GM23338 (cell line): ENCODE measurements around the gene DHX8. TPM values are rescaled to one million over a fixed set of nuclear protein-coding genes. Genes with fewer than 3 reads are reported as not detected.

Experiments used
- ATAC-seq: fragments of 200-7000 bp; cut with Tn5 transposase; 3 replicates; pipeline ENCODE4 v1.9.1; 2020
- DNase-seq: peaks from one replicate; pipeline ENCODE4 v3.0.0-alpha.2; 2015; ENCODE audit warnings: low spot score
- H2AFZ ChIP-seq: fragments of 200-600 bp; sonication (generic); 2 replicates; pipeline ENCODE4 v1.8.0; 2016; ENCODE audit warnings: antibody characterized with exemption, mild to moderate bottlenecking, moderate library complexity
- H3F3A ChIP-seq: fragments of 200-600 bp; sonication (generic); replicated peaks from 2 replicates; pipeline ENCODE4 v1.8.0; 2017; ENCODE audit warnings: antibody characterized with exemption, mixed run types, low read depth
- H3K27ac ChIP-seq: fragments of 200-600 bp; sonication (generic); 2 replicates; pipeline ENCODE4 v1.6.1; 2016; ENCODE audit warnings: low read depth
- H3K27me3 ChIP-seq: fragments of 200-600 bp; sonication (generic); 2 replicates; pipeline ENCODE4 v1.8.0; 2016; ENCODE audit warnings: mild to moderate bottlenecking, mixed run types, moderate library complexity; ENCODE audit not compliant: insufficient read depth
- H3K36me3 ChIP-seq: fragments of 200-600 bp; sonication (generic); 2 replicates; pipeline ENCODE4 v1.8.0; 2016; ENCODE audit warnings: mild to moderate bottlenecking; ENCODE audit not compliant: insufficient read depth
- H3K4me1 ChIP-seq: fragments of 200-600 bp; sonication (generic); 2 replicates; pipeline ENCODE4 v1.8.0; 2016; ENCODE audit warnings: mild to moderate bottlenecking, moderate library complexity; ENCODE audit not compliant: insufficient read depth
- H3K4me2 ChIP-seq: fragments of 200-600 bp; sonication (generic); 2 replicates; pipeline ENCODE4 v1.7.1; 2017; ENCODE audit warnings: mixed run types
- H3K4me3 ChIP-seq: fragments of 200-600 bp; sonication (generic); 2 replicates; pipeline ENCODE4 v1.6.1; 2016; ENCODE audit warnings: mixed run types
- H3K79me2 ChIP-seq: fragments of 200-600 bp; sonication (generic); replicated peaks from 2 replicates; pipeline ENCODE4 v1.8.0; 2017; ENCODE audit warnings: mild to moderate bottlenecking; ENCODE audit not compliant: insufficient read depth
- H3K9me2 ChIP-seq: fragments of 200-600 bp; sonication (generic); 2 replicates; pipeline ENCODE4 v1.8.0; 2017; ENCODE audit not compliant: insufficient read depth
- H4K20me1 ChIP-seq: fragments of 200-600 bp; sonication (generic); replicated peaks from 2 replicates; pipeline ENCODE4 v1.8.0; 2017; ENCODE audit warnings: mild to moderate bottlenecking; ENCODE audit not compliant: insufficient read depth
- H3K27ac Mint-ChIP-seq: 2 replicates; pipeline ENCODE4 v1.8.0; 2020; ENCODE audit warnings: inconsistent platforms, mild to moderate bottlenecking, moderate library complexity, mixed read lengths
- H3K27me3 Mint-ChIP-seq: 3 replicates; pipeline ENCODE4 v1.8.0; 2022; ENCODE audit warnings: low read depth, mild to moderate bottlenecking, moderate library complexity, mixed read lengths, inconsistent platforms; ENCODE audit not compliant: insufficient read depth, poor library complexity
- H3K36me3 Mint-ChIP-seq: 3 replicates; pipeline ENCODE4 v1.8.0; 2021; ENCODE audit warnings: low read depth, mild to moderate bottlenecking, inconsistent platforms, moderate library complexity, mixed read lengths
- H3K4me1 Mint-ChIP-seq: 3 replicates; pipeline ENCODE4 v1.8.0; 2020; ENCODE audit warnings: mild to moderate bottlenecking, inconsistent platforms, mixed read lengths
- H3K4me3 Mint-ChIP-seq: 3 replicates; pipeline ENCODE4 v1.8.0; 2021; ENCODE audit warnings: moderate library complexity, mild to moderate bottlenecking, inconsistent platforms, mixed read lengths
- H3K9me3 Mint-ChIP-seq: 3 replicates; pipeline ENCODE4 v1.8.0; 2020; ENCODE audit warnings: moderate library complexity, mild to moderate bottlenecking, inconsistent platforms, mixed read lengths
- CREB1 ChIP-seq: fragments of 250-450 bp; sonication (Bioruptor Pico); IDR thresholded peaks from 2 replicates; pipeline ENCODE4 v1.5.0; 2020; ENCODE audit warnings: low read depth, mild to moderate bottlenecking, moderate library complexity
- CTCF ChIP-seq, 2 experiments: fragments of 200-600 bp in 1 of 2; sonication (generic) in 1 of 2; conservative IDR thresholded peaks; 2 replicates each; pipeline versions ENCODE4 v1.5.1 to v1.6.1; 2016 to 2017; ENCODE audit warnings: antibody characterized with exemption in 2 of 2, low read depth in 2 of 2, mild to moderate bottlenecking in 2 of 2, moderate library complexity in 1 of 2
- EZH2phosphoT487 ChIP-seq: fragments of 200-600 bp; sonication (generic); IDR thresholded peaks from one replicate; pipeline ENCODE4 v1.8.1; 2018; ENCODE audit warnings: antibody characterized with exemption; ENCODE audit not compliant: unreplicated experiment
- JUNB ChIP-seq: IDR thresholded peaks from one replicate; pipeline ENCODE4 v1.6.1; 2016; ENCODE audit warnings: antibody characterized with exemption; ENCODE audit not compliant: unreplicated experiment
- REST ChIP-seq: IDR thresholded peaks from one replicate; pipeline ENCODE4 v1.6.1; 2018; ENCODE audit warnings: antibody characterized with exemption; ENCODE audit not compliant: unreplicated experiment
- ZNF331 ChIP-seq: fragments of 250-450 bp; sonication (Bioruptor Pico); IDR thresholded peaks from 2 replicates; pipeline ENCODE4 v1.5.0; 2020; ENCODE audit warnings: low read depth, mild to moderate bottlenecking, moderate library complexity
- ZNF462 ChIP-seq: fragments of 250-450 bp; sonication (Bioruptor Pico); IDR thresholded peaks from 2 replicates; pipeline ENCODE4 v1.5.0; 2020; ENCODE audit warnings: mild to moderate bottlenecking, moderate library complexity
- polyA plus RNA-seq: library from polyadenylated mRNA; unstranded; fragments of >200 nt; fragmentation: Nextera tagmentation; extraction: Ambion mirVana; gene quantifications from 2 replicates; pipeline ENCODE4 v1.2.1, GENCODE V29; 2016
- total RNA-seq: library from RNA; depleted of rRNA; stranded (reverse); fragments of >200 nt; shearing (Covaris generic); gene quantifications from 2 replicates; pipeline ENCODE4 v1.2.3, GENCODE V29; 2014

The DHX8 gene
- total and polyA plus RNA-seq, 2 experiments from 2014 or later = 35.3 to 81.1 TPM

- ATAC-seq (peak; percentile 1; the same call in 1 of the 3 replicates), DNase-seq (no peak)
- no peak overlapping the region for H3K27ac Mint-ChIP-seq
- peaks cover 44% of the 10 kb centered on the region for H3K79me2 ChIP-seq
- H3K4me3 Mint-ChIP-seq = no peak overlapping the region
- H2AFZ ChIP-seq = no peak overlapping the region
- H4K20me1 ChIP-seq = peaks cover 20% of the 10 kb centered on the region; the same call in 1 of the 2 replicates
- peaks cover 19% of the 10 kb centered on the region for H3K27me3 Mint-ChIP-seq
- no peaks in the 10 kb centered on the region for H3K27me3 ChIP-seq
- H3K36me3 Mint-ChIP-seq = peaks cover 69% of the 10 kb centered on the region
- no peak overlapping the region for H3K4me3 ChIP-seq
- peaks cover 37% of the 10 kb centered on the region for H3F3A ChIP-seq
- no peak overlapping the region for H3K27ac ChIP-seq
- no peaks in the 10 kb centered on the region for H3K9me3 Mint-ChIP-seq
- H3K36me3 ChIP-seq = peaks cover 9% of the 10 kb centered on the region; the same call in 1 of the 2 replicates
- TF ChIP-seq ZNF462 (CRISPR knock-in tag) = no peak
- peak; percentile 18 to 41; a peak in 2 of 4 replicates for TF ChIP-seq CTCF (conservative IDR thresholded peaks at IDR 0.05; ENCODE audit: low read depth in 2 of 2)
- H3K4me2 ChIP-seq = no peak overlapping the region
- H3K9me2 ChIP-seq = no peaks in the 10 kb centered on the region
- H3K4me1 ChIP-seq = peaks cover 64% of the 10 kb centered on the region
- H3K4me1 Mint-ChIP-seq = peaks cover 70% of the 10 kb centered on the region
Observed at GRCh38 chr17:43533699-43534098, 49.9 kb downstream of the DHX8 start.

GRCh38 chr17:43534909-43535308 lies 51.1 kb downstream of the DHX8 start:
- H3K36me3 Mint-ChIP-seq = peaks cover 66% of the 10 kb centered on the region
- H3K79me2 ChIP-seq = peaks cover 56% of the 10 kb centered on the region
- peaks cover 10% of the 10 kb centered on the region for H3K27me3 Mint-ChIP-seq
- peaks cover 70% of the 10 kb centered on the region for H3K4me1 Mint-ChIP-seq
- peak overlapping the region; percentile 69; the same call in 1 of the 2 replicates for H3K27ac ChIP-seq
- ATAC-seq (no peak), DNase-seq (no peak)
- H3K4me1 ChIP-seq = peaks cover 64% of the 10 kb centered on the region
- no peak overlapping the region for H3K4me2 ChIP-seq
- H3F3A ChIP-seq = peaks cover 33% of the 10 kb centered on the region
- H3K4me3 ChIP-seq = no peak overlapping the region
- H2AFZ ChIP-seq = no peak overlapping the region
- no peaks in the 10 kb centered on the region for H3K27me3 ChIP-seq
- H3K9me3 Mint-ChIP-seq = no peaks in the 10 kb centered on the region
- 0 out of 2 replicates have a peak, but pooled peaks cover 4% of the 10 kb centered on the region for H3K36me3 ChIP-seq
- no peak overlapping the region for H3K4me3 Mint-ChIP-seq
- no peaks in the 10 kb centered on the region for H3K9me2 ChIP-seq
- H3K27ac Mint-ChIP-seq = no peak overlapping the region
- H4K20me1 ChIP-seq = peaks cover 30% of the 10 kb centered on the region; the same call in 1 of the 2 replicates
- TF ChIP-seq ZNF331 (CRISPR knock-in tag) = no peak
- no peak for TF ChIP-seq CTCF (conservative IDR thresholded peaks at IDR 0.05; ENCODE audit: low read depth in 2 of 2)
- TF ChIP-seq REST = no peak
- TF ChIP-seq EZH2phosphoT487 = no peak
- no peak for TF ChIP-seq JUNB
- TF ChIP-seq CREB1 (CRISPR knock-in tag) = no peak
